ENCODE measurements around the gene NCK2. TPM values are rescaled to one million over a fixed set of nuclear protein-coding genes. Genes with fewer than 3 reads are reported as not detected.

NCK2 gene
- total RNA-seq, 2 donors from 2014 or later: 39.0 to 144 TPM

- TF ChIP-seq POLR2A (IDR thresholded peaks at IDR 0.05) (no peak), POLR2AphosphoS5 (IDR thresholded peaks at IDR 0.05) (no peak), CTCF (IDR thresholded peaks at IDR 0.05) (no peak)
- intact Hi-C loops (cut with DNase I): no loop called here
- no peaks in the 10 kb centered on the region for H3K27me3 ChIP-seq (replicated peaks; ENCODE audit: insufficient read depth)
- H3K9me3 ChIP-seq: no peaks in the 10 kb centered on the region
- H3K4me1 ChIP-seq (replicated peaks): no peaks in the 10 kb centered on the region
- no peaks in the 10 kb centered on the region for H3K36me3 ChIP-seq
- H3K27ac ChIP-seq: no peak overlapping the region
- no peak for DNase-seq (ENCODE audit: low spot score)
- 65% methylated on average over 2 of the region's 2 CpGs for WGBS
- H3K4me3 ChIP-seq: no peak overlapping the region
Measured at GRCh38 chr2:105798595-105798994, 53.9 kb downstream of the NCK2 start.

DNA sequence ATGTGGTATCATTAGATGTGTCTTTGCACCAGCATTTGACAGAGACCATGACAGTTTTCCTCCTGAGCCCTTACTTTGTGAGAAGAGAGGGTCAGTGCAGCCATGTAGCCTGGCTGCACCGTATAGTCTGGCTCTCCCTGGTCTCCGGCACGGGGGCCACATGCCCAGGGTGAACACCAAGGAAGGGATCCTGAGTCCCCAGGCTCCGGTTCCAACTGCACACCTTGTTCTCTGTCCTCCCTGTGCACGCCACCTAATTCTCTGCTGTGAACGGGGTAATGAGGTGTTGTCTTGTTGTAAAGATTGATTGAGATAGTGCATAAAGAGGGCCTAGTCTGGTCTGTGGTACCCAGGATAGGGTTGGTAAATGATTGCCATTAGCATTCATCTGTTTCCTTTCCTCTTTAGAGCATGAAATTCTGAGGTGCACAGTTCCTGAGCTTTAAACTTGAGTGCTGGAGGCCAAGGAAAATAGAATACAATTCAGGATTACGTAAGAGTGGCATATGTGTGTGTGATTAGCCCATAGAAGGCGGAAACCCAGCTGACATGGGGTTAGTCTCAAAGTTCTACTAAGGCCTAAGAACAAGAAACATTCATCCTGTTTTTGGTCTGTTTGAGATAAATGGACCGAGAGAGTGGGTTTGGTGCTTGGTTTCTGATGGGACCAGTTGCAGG lies 55.5 kb downstream of the NCK2 start:
- intact Hi-C loops (cut with DNase I): no loop called here
- no peak overlapping the region for H3K4me3 ChIP-seq
- TF ChIP-seq POLR2A (IDR thresholded peaks at IDR 0.05) (no peak), POLR2AphosphoS5 (IDR thresholded peaks at IDR 0.05) (no peak), CTCF (IDR thresholded peaks at IDR 0.05) (no peak)
- no peak for DNase-seq (ENCODE audit: low spot score)
- WGBS: 92% methylated on average over 9 of the region's 9 CpGs
- H3K27ac ChIP-seq: no peak overlapping the region
- H3K36me3 ChIP-seq: no peaks in the 10 kb centered on the region
- H3K9me3 ChIP-seq: no peaks in the 10 kb centered on the region
- H3K4me1 ChIP-seq (replicated peaks): no peaks in the 10 kb centered on the region
- no peaks in the 10 kb centered on the region for H3K27me3 ChIP-seq (replicated peaks; ENCODE audit: insufficient read depth)

DNA sequence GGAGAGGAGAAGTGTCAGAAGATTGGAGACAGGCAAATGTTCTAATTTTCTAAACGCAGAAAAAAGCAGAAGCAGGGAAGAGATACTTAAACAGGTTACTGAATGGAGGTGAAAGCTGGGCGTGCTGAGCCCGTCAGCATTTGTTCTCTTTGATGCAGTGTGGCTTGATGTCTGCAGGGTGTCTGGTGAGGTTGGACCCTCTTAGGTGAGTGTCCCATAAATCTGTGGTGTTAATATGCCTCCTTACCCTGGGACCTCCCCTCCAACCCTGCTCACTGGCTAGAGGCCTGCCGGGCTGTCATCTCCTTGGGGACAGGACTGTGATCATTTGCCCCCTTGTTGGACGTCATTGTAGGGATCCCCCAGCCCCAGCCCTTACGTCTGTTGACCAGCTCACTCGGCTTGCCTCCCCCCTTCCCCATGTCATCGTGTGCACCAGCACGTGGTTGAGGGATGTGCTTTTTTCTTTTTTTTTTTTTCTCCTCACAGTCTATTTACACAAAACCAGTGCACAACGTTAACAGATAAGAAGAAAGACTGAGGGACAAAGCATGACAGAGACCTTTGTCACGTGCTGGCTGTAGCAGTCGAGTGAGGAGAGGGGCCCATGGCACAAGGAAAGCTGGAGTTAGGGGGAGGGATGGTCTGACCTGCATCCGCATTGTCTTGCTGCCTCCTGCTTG lies 56.4 kb downstream of the NCK2 start:
- no peak overlapping the region for H3K27ac ChIP-seq
- WGBS: 74% methylated on average over 13 of the region's 13 CpGs
- H3K4me3 ChIP-seq: no peak overlapping the region
- TF ChIP-seq POLR2AphosphoS5 (IDR thresholded peaks at IDR 0.05) (no peak), CTCF (IDR thresholded peaks at IDR 0.05) (no peak), POLR2A (IDR thresholded peaks at IDR 0.05) (no peak)
- no peaks in the 10 kb centered on the region for H3K36me3 ChIP-seq
- no peaks in the 10 kb centered on the region for H3K27me3 ChIP-seq (replicated peaks; ENCODE audit: insufficient read depth)
- no peak for DNase-seq (ENCODE audit: low spot score)
- H3K9me3 ChIP-seq: no peaks in the 10 kb centered on the region
- no peaks in the 10 kb centered on the region for H3K4me1 ChIP-seq (replicated peaks)
- intact Hi-C loops (cut with DNase I): no loop called here

DNA sequence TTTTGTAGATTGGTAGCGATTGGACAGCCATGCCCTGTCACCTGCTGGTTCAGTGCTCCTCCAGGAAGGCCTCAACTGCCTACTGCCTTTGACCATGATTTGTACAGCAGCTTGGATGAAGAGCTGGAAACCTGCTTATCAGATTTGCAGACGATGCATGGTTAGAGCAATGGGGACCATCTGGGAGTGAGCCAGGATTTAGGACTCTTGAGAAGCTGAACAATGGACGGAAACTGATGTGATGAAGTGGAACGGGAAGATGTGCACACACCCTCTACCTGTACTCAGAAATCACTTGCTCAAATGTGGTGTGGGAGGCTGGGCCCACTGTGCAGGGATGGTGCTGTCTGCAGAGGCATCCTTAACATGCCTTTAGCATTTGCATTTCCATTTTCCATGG lies 57.2 kb downstream of the NCK2 start:
- Histone ChIP-seq H3K9me3 (no peaks in the 10 kb centered on the region), H3K4me1 (replicated peaks) (no peaks in the 10 kb centered on the region), H3K27ac (no peak overlapping the region), H3K4me3 (no peak overlapping the region), H3K27me3 (replicated peaks; ENCODE audit: insufficient read depth) (no peaks in the 10 kb centered on the region), H3K36me3 (no peaks in the 10 kb centered on the region)
- no peak for DNase-seq (ENCODE audit: low spot score)
- TF ChIP-seq POLR2AphosphoS5 (IDR thresholded peaks at IDR 0.05): no peak
- no peak for TF ChIP-seq POLR2A (IDR thresholded peaks at IDR 0.05)
- no peak for TF ChIP-seq CTCF (IDR thresholded peaks at IDR 0.05)
- intact Hi-C loops (cut with DNase I): no loop called here
- 90% methylated on average over 4 of the region's 4 CpGs for WGBS

DNA sequence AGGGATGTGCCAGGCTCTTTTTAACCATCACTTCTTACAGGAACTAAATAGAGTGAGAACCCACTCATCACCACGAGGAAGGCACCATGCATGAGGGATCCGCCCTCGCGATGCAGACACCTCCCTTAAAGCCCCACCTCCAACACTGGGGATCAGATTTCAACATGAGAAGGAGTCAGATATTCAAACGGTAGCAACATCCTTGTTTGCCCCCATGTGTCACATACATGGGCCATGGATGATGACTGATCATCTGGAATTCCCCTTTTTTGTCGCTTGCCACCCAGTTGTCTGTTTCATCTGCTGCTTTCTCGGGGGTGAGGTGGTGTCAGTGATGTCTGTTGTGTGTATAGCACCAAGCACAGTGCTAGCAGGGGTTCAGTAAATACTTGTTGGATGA lies 57.9 kb downstream of the NCK2 start:
- Histone ChIP-seq H3K4me3 (no peak overlapping the region), H3K36me3 (no peaks in the 10 kb centered on the region), H3K9me3 (no peaks in the 10 kb centered on the region), H3K27me3 (replicated peaks; ENCODE audit: insufficient read depth) (no peaks in the 10 kb centered on the region), H3K27ac (no peak overlapping the region), H3K4me1 (replicated peaks) (no peaks in the 10 kb centered on the region)
- intact Hi-C loops (cut with DNase I): no loop called here
- TF ChIP-seq CTCF (IDR thresholded peaks at IDR 0.05) (no peak), POLR2AphosphoS5 (IDR thresholded peaks at IDR 0.05) (no peak), POLR2A (IDR thresholded peaks at IDR 0.05) (no peak)
- WGBS: 71% methylated on average over 7 of the region's 7 CpGs
- DNase-seq (ENCODE audit: low spot score): no peak

All from prostate gland (tissue), 2 donors.